HG02884 (cell line): Measurements from ENCODE around the gene ZNF618.

Source experiments
- ATAC-seq: cut with Tn5 transposase; IDR thresholded peaks from one replicate; pipeline ENCODE4 v1.9.1; 2021; ENCODE audit warnings: mild to moderate bottlenecking, moderate library complexity; ENCODE audit not compliant: unreplicated experiment

The ZNF618 gene

DNA sequence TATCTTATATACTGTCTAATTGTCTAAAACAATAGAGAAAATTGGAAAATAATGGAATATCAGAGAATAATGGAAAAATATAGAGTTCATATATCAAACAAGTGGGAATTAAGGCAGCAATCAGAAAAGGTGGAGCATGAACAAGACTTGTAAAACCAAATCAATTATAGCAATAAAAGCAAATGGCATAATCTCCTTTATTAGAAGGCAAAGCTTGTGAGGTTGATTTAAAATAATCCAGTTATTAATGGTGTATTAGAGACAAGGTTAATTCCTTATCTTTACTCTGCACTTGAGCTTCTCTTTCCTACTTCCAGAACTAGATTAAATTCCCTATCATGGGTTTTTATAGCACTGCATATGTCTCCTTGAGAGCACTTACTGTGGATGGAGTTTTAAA is 137.9 kb downstream of the ZNF618 start:
- no peak for ATAC-seq

- ATAC-seq = no peak
These were observed 139.5 kb downstream of the ZNF618 start for GRCh38 chr9:114015607-114016006.

DNA sequence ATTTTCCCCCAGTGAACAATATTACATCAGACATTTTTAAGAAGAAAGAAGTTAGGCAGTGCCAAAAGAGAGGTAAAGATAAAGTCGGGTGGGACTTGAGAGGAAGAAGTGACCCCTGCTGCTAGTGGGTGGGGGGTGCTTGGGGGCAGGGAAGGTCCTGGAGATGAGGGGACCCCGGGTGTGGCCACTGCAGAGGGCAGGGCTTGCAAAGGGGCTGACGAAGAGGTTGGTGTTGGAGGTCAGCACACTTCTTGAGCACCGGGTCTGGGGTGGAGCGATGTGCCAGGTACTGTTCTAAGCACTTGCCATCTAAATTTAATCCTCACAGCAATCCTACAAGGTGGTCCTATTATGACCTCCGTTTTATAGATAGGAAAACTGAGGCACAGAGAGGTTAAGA is 140.0 kb downstream of the ZNF618 start:
- no peak for ATAC-seq

DNA sequence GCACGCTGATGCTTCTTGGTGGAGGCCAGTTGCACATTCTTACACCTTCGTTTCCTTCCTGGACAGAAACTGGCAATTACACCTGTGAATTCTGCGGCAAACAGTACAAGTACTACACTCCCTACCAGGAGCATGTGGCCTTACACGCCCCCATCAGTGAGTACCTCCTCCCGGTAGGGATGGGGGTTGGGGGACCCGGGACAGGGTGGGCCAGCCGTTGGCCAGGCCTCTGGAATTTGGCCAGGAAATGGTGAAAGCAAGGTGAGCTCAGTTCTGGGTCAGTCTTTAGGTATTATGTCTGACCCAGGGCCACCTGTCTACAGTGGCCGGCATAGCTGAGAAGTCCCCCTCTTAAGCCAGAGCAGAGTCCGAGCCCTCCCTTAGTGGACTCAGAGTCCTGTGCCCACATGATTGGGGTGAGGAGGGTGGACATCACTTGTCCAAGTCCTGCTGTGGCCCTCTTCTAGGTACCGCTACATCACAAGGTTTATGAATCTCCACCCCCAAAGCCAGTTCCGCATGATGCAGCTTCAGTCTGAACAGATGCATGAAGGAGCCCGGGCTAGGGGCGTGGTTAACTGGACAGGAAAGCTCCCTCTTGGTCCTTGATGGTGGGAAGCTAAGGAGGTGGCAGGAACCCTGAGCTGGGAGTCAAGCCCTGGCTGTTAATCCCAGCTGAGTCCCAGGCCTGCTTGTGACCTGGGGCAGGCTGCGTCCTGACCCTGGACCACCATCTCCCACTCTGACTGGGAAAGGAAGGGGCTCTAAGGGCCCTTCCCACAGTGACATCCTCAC is 140.7 kb downstream of the ZNF618 start:
- no peak for ATAC-seq

DNA sequence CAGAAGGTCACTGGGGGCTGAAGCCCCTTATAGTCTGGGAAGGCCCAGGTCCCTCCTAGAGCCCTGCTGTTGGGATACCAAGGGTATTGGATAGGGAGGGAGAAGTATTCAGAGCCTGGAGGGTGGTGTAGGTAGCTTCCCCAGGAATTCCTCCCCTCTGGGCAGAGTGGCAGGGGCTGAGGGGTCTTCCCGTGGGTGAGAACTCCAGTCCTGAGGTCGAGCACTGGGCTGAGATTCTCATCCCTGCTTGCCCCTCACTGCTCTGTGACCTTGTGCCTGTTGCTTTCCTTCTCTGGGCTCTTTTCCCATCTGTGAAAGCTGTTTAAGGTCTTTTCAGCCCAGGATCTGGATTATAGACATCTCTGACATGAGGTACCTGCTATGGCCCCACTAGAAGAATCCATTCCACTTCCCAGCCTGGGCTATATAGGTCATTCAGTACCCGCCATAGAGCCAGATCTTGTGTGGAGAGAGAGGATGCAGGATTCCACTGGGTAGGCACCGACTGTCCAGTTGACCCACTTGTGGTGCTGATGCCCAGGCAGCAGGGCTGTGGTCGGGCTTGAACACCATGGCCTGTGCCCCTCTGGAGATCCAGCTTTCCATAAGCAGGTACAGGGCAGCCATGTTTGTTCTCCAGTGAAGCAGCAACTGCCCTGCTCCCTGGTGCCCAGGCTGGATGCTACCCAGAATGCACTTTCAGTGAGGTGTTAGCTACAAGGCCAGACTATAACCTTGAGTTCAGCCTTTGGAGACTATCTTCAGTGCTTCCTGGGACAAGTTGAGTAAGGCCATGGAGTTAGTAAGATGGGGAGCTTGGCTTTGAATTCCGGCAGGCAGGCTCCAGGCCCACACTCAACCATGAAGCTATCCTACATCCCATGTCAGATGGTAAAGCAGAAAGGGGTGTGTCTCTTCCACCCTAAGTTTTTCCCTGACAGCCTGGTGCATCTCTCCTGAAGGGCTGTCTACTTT is 141.9 kb downstream of the ZNF618 start:
- no peak for ATAC-seq

GRCh38 chr9:114021578-114021977 is 145.5 kb downstream of the ZNF618 start:
- no peak for ATAC-seq

DNA sequence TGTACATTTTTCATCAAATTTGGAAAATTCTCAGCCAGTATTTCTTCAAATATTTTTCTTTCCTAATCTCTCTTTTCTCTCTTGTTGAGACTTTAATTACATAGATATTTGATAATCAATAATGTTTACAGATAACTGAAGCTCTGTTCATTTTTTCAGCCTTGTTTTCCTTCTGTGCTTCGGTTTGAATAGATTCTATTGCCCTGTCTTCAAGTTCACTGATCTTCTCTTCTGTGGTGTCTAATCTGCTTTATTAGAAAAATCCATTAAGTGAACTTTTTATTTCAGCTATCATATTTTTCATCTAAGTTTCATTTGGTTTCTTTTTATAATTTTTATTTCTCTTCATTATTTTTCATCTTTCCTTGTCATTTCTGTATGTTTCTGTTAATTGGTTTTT is 147.9 kb downstream of the ZNF618 start:
- ATAC-seq = no peak

GRCh38 chr9:114025196-114025753 is 149.2 kb downstream of the ZNF618 start:
- no peak for ATAC-seq

DNA sequence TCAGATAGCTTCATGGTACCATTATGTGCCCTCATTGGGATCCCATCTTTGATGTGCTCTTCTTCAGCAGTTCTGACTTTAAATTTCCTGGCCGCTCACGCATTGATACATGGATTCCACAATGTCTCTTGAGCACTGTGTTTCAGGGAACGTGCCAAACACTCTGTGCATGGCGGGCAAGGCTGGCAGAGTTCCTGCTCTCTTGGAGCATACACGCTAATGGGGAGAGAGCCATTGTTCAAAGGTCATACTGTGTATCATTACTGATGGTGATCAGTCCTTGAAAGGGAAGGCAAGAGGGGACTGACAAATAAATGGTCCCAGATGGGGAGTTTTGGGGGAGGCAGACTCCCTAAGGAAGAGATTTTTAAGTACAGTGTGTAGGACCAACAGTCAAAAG is 149.7 kb downstream of the ZNF618 start:
- no peak for ATAC-seq

GRCh38 chr9:114026335-114026734 is 150.2 kb downstream of the ZNF618 start:
- ATAC-seq = no peak

- ATAC-seq = no peak
These were observed 151.2 kb downstream of the ZNF618 start for GRCh38 chr9:114027159-114027862.

GRCh38 chr9:114027863-114028465 is 151.9 kb downstream of the ZNF618 start:
- ATAC-seq = no peak

GRCh38 chr9:114028646-114029045 is 152.5 kb downstream of the ZNF618 start:
- no peak for ATAC-seq

DNA sequence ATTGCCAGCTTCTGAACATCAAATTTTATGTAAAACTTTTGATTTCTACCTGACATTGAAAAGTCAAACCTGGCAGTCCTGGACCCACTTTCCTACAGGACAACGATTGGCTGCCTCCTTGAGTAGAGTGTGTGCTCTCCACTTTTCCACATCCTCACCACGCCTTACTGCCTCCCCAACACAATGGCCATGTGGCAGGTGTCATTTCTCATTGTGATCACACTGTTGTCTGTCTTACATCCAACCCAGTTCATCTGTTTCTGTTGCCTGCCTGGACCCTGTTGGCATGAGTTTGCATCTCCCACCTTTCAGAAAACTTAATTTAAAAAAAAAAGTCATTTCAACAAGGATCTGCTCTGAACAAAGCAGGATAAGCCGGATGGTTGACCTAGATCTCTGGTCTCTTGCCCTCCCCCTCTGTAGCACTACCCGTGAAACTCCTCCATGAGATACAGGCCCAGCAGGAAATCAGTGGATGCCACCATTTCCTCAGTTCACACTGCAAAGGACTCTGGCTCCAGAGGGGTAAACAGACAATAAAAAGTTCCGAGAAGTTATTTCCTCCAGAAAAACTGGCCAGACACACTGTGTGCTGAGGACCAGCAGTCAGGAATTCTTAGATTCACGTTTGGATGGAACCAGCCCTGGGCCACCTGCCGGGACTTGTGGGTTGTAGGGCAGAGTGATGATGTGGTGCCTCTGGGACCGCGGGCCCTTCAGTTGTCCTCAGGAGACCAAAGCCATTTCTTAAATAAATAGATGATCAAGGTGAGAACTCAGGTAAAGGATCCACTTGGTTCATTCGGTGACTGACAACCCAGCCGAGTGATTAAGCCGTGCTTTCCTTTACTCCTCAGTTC is 153.4 kb downstream of the ZNF618 start:
- no peak for ATAC-seq

DNA sequence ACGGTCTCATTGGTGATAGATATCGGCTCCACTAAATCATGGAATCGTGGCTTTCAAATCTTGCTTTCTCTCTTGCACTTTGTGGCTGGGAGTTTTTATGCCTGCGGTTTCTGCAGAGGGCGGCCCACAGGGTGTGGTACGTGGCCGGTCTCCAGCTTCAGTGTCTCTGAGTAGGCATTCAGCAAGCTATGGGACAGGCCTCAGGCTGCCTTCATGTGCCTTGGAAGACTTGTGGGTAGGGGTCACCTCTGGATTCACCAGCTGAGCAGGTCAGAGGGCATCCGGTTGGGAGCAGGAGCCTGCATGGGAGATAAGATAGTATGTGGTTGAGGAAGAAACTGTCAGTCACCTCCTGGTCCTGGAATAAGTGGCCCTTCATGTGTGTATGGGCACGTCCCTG is 154.3 kb downstream of the ZNF618 start:
- no peak for ATAC-seq

GRCh38 chr9:114031037-114031630 is 155.0 kb downstream of the ZNF618 start:
- ATAC-seq = no peak

GRCh38 chr9:114031948-114032840 is 156.1 kb downstream of the ZNF618 start:
- no peak for ATAC-seq

DNA sequence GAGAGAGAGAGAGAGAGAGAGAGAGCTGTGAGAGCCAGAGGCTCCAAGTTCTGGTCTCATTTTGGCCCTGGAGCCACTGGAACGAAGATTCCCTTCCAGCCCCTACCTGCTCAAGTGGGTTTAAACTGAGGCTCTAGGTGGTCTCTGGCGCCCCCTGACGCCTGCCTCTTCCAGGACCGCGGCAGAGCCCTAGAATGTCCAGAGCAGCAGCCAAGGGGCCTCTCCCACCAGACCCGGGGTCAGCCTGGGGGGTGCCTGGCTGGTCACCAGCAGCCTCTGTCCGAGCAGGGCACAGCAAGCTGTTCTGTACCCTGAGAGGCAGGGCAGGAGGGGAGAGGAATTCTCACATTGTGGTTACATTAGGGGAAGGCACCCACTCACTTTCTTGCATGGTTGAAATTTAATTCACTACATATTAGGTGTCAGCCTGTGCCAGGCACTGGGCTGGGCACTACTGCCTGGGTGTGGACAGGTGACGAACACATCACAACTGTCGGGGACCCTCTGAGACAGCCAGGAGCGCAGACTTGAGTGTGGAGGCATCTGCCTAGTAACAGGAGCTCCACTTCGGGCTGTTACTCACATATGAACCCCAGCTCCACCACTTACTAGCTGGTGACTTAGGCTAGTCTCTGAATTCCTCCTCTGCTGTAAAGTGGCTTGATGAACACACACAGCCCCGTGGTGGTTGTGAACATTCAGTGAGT is 157.4 kb downstream of the ZNF618 start:
- no peak for ATAC-seq
